MM.1S (cell line): ENCODE results near the gene HECTD3.
"Not testable (repeated sequence)": the region's sequence is repeated elsewhere in the genome, so short reads cannot be mapped to it uniquely, and the experiment has no call there.

Experiments used
- DNase-seq: peaks from one replicate; pipeline ENCODE4 v3.0.0-alpha.2; 2015
- H2AFZ ChIP-seq: fragments of 300-600 bp; sonication (generic); 2 replicates; pipeline ENCODE4 v1.6.0; 2016; ENCODE audit warnings: antibody characterized with exemption, low read length
- H3F3A ChIP-seq: fragments of 300-600 bp; sonication (generic); 2 replicates; pipeline ENCODE4 v1.6.1; 2016; ENCODE audit warnings: mild to moderate bottlenecking, antibody characterized with exemption, low read length, moderate library complexity, mixed read lengths; ENCODE audit not compliant: insufficient read depth
- H3K27ac ChIP-seq: fragments of 300-600 bp; sonication (generic); 2 replicates; pipeline ENCODE4 v1.5.1; 2016; ENCODE audit warnings: mild to moderate bottlenecking, low read length
- H3K27me3 ChIP-seq: fragments of 300-600 bp; sonication (generic); replicated peaks from 2 replicates; pipeline ENCODE4 v1.6.0; 2016; ENCODE audit warnings: low read length; ENCODE audit not compliant: insufficient read depth
- H3K36me3 ChIP-seq: fragments of 300-600 bp; sonication (generic); replicated peaks from 2 replicates; pipeline ENCODE4 v1.6.1; 2016; ENCODE audit warnings: mild to moderate bottlenecking, low read length, mixed read lengths; ENCODE audit not compliant: insufficient read depth
- H3K4me1 ChIP-seq: fragments of 300-600 bp; sonication (generic); 2 replicates; pipeline ENCODE4 v1.6.1; 2016; ENCODE audit warnings: low read length, mixed read lengths
- H3K4me2 ChIP-seq: fragments of 300-600 bp; sonication (generic); 2 replicates; pipeline ENCODE4 v1.6.0; 2016; ENCODE audit warnings: low read depth, low read length
- H3K4me3 ChIP-seq: fragments of 300-600 bp; sonication (generic); 2 replicates; pipeline ENCODE4 v1.5.1; 2016; ENCODE audit warnings: low read length, mixed read lengths
- H3K79me2 ChIP-seq: fragments of 300-600 bp; sonication (generic); 2 replicates; pipeline ENCODE4 v1.6.1; 2016; ENCODE audit warnings: mixed run types, low read length, mixed read lengths
- H3K9ac ChIP-seq: fragments of 300-600 bp; sonication (generic); 2 replicates; pipeline ENCODE4 v1.6.1; 2016; ENCODE audit warnings: low read length, mixed read lengths
- H3K9me2 ChIP-seq: fragments of 300-600 bp; sonication (generic); replicated peaks from 2 replicates; pipeline ENCODE4 v1.6.1; 2016; ENCODE audit warnings: mild to moderate bottlenecking, low read length, mixed read lengths; ENCODE audit not compliant: insufficient read depth
- H3K9me3 ChIP-seq: fragments of 300-600 bp; sonication (generic); replicated peaks from 2 replicates; pipeline ENCODE4 v1.6.1; 2016; ENCODE audit warnings: mild to moderate bottlenecking, low read length, mixed read lengths; ENCODE audit not compliant: insufficient read depth
- H4K20me1 ChIP-seq: fragments of 300-600 bp; sonication (generic); 2 replicates; pipeline ENCODE4 v1.6.1; 2016; ENCODE audit warnings: mild to moderate bottlenecking, low read length, moderate library complexity, mixed read lengths; ENCODE audit not compliant: insufficient read depth
- EZH2 ChIP-seq: fragments of 300-600 bp; sonication (generic); optimal IDR thresholded peaks from 2 replicates; pipeline ENCODE3; 2017; ENCODE audit warnings: low read depth, mild to moderate bottlenecking, antibody characterized with exemption, low read length, mixed read lengths
- EZH2phosphoT487 ChIP-seq: fragments of 300-600 bp; sonication (generic); IDR thresholded peaks from 2 replicates; pipeline ENCODE4 v1.6.1; 2018; ENCODE audit warnings: antibody characterized with exemption, low read length
- TF ChIP-seq, protein P1 (sequence below): fragments of 300-600 bp; sonication (generic); IDR thresholded peaks from 2 replicates; pipeline ENCODE4 v1.5.1; 2016; ENCODE audit warnings: antibody characterized with exemption, low read length, mixed read lengths

HECTD3 gene

DNA sequence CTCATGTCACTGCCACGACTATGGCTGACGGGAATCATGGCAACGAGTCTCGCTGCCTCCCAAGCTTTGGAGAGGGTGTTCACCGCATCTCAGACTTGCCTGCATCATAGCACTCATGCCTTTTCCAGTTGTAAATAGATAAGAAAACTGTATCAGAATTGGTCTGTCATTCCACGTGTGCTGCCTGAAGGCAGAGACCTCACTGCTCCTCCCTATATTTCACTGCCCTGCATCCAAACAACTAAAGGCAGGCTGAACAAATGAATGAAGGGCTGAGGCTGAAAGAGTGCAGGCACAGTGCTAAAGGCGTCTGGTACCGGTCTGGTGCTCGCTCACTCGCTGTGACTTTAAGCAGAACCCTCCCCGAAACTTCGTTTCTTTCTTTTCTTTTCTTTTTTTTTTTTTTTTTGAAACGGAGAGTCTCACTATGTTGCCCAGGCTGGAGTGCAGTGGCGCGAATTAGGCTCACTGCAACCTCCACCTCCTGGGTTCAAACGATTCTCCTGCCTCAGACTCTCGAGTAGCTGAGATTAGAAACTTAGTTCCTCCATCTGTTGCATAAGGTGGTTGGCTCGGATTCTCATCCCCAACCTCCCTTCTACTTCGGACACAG is 25.3 kb downstream of the HECTD3 start:
- Histone ChIP-seq H3K9ac (peak overlapping the region; percentile 76), H3K36me3 (no peaks in the 10 kb centered on the region), H3K9me3 (no peaks in the 10 kb centered on the region), H3K9me2 (no peaks in the 10 kb centered on the region), H2AFZ (peak overlapping the region; percentile 60), H4K20me1 (no peaks in the 10 kb centered on the region), H3K79me2 (peaks cover 24% of the 10 kb centered on the region), H3K4me3 (peak overlapping the region; percentile 95), H3K4me2 (peak overlapping the region; percentile 97), H3K27me3 (no peaks in the 10 kb centered on the region), H3F3A (no peaks in the 10 kb centered on the region), H3K4me1 (peaks cover 7% of the 10 kb centered on the region), H3K27ac (peak overlapping the region; percentile 37; the same call in 1 of the 2 replicates)
- TF ChIP-seq EZH2phosphoT487 (no peak), EZH2 (no peak)
- no peak for DNase-seq

DNA sequence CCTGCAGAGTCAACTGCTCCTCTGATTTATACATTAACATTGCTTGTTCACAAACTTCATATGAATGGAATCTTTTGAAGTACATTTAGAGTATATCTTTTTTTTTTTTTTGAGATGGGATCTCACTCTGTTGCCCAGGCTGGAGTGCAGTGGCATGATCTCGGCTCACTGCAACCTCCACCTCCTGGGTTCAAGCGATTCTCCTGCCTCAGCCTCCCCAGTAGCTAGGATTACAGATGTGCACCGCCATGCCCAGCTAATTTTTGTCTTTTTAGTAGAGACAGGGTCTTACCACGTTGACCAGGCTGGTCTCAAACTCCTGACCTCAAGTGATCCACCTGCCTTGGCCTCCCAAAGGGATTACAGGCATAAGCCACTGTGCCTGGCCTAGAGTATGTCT is 33.8 kb downstream of the HECTD3 start:
- not testable (repeated sequence) for H4K20me1 ChIP-seq, H3K4me2 ChIP-seq, H3K9me3 ChIP-seq, H3K36me3 ChIP-seq, H3K27me3 ChIP-seq, H3K27ac ChIP-seq, H3K4me3 ChIP-seq, DNase-seq, H3K4me1 ChIP-seq, H3F3A ChIP-seq, H2AFZ ChIP-seq, H3K9ac ChIP-seq, H3K9me2 ChIP-seq, H3K79me2 ChIP-seq

DNA sequence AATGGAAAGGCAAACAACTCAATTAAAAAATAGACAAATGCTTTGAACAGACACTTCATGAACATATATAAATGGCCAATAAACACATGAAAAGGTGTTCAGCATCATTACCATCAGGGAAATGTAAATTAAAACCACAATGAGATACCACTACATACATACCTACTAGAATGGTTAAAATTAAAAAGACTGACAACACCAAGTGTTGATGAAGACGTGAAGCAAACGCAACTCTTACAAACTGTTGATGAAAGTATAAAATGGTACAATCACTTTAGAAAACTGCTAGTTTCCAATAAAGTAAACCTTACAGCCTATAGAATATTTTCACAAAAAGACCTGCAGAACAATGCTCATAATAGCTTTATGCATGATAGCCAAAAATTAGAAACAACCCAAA is 34.9 kb downstream of the HECTD3 start:
- no peak overlapping the region for H3K9ac ChIP-seq
- H2AFZ ChIP-seq: no peak overlapping the region
- TF ChIP-seq EZH2: no peak
- H3K4me2 ChIP-seq: no peak overlapping the region
- peaks cover 6% of the 10 kb centered on the region for H3K4me1 ChIP-seq
- H3K36me3 ChIP-seq: no peaks in the 10 kb centered on the region
- no peaks in the 10 kb centered on the region for H3K27me3 ChIP-seq
- no peak overlapping the region for H3K4me3 ChIP-seq
- no peak for DNase-seq
- peaks cover 8% of the 10 kb centered on the region; the same call in 1 of the 2 replicates for H3K79me2 ChIP-seq
- no peaks in the 10 kb centered on the region for H3F3A ChIP-seq
- no peaks in the 10 kb centered on the region for H3K9me3 ChIP-seq
- H3K27ac ChIP-seq: no peak overlapping the region
- H3K9me2 ChIP-seq: no peaks in the 10 kb centered on the region
- no peaks in the 10 kb centered on the region for H4K20me1 ChIP-seq

DNA sequence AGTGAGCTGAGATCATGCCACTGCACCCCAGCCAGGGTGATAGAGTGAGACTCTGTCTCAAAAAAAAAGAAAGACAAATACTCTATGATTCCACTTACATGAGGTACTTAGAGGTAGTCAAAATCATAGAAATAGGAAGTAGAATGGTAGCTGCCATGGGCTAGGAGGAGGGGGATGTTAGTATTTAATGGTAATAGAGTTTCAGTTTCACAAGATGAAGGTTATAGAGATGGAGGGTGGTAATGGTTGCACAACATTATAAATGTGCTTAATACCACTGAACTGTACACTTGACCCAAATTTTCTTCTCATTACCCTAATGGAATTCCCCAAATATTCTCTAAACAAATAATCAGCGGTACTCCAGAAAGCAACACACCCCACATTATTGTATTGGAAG is 37.5 kb downstream of the HECTD3 start:
- Histone ChIP-seq H2AFZ (no peak overlapping the region), H3K4me3 (no peak overlapping the region), H3K4me2 (no peak overlapping the region), H3F3A (no peaks in the 10 kb centered on the region), H3K79me2 (peaks cover 8% of the 10 kb centered on the region; the same call in 1 of the 2 replicates), H3K9me3 (no peaks in the 10 kb centered on the region), H3K27ac (no peak overlapping the region), H3K36me3 (0 out of 2 replicates have a peak, but pooled peaks cover 4% of the 10 kb centered on the region), H3K9ac (no peak overlapping the region), H3K9me2 (no peaks in the 10 kb centered on the region), H3K27me3 (no peaks in the 10 kb centered on the region), H3K4me1 (peaks cover 6% of the 10 kb centered on the region), H4K20me1 (no peaks in the 10 kb centered on the region)
- no peak for TF ChIP-seq EZH2
- TF ChIP-seq, protein P1, sequence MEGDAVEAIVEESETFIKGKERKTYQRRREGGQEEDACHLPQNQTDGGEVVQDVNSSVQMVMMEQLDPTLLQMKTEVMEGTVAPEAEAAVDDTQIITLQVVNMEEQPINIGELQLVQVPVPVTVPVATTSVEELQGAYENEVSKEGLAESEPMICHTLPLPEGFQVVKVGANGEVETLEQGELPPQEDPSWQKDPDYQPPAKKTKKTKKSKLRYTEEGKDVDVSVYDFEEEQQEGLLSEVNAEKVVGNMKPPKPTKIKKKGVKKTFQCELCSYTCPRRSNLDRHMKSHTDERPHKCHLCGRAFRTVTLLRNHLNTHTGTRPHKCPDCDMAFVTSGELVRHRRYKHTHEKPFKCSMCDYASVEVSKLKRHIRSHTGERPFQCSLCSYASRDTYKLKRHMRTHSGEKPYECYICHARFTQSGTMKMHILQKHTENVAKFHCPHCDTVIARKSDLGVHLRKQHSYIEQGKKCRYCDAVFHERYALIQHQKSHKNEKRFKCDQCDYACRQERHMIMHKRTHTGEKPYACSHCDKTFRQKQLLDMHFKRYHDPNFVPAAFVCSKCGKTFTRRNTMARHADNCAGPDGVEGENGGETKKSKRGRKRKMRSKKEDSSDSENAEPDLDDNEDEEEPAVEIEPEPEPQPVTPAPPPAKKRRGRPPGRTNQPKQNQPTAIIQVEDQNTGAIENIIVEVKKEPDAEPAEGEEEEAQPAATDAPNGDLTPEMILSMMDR: no peak
- no peak for TF ChIP-seq EZH2phosphoT487
- peak; percentile 21 for DNase-seq
